Measurements from ENCODE around the gene FAM174C.
"Not testable (repeated sequence)": the region's sequence is repeated elsewhere in the genome, so short reads cannot be mapped to it uniquely, and the experiment has no call there.

Gene FAM174C

GRCh38 chr19:1288833-1289685 lies 13.7 kb downstream of the FAM174C start:
- no peak for DNase-seq

GRCh38 chr19:1289686-1290025 lies 14.3 kb downstream of the FAM174C start:
- DNase-seq: no peak

- no peak for DNase-seq
Measured at GRCh38 chr19:1290196-1290702, 14.9 kb downstream of the FAM174C start.

GRCh38 chr19:1290703-1291651 lies 15.6 kb downstream of the FAM174C start:
- DNase-seq: no peak

- DNase-seq: no peak
Measured at GRCh38 chr19:1291761-1292418, 16.6 kb downstream of the FAM174C start.

- DNase-seq: no peak
Measured at GRCh38 chr19:1292419-1293151, 17.3 kb downstream of the FAM174C start.

GRCh38 chr19:1293782-1294604 lies 18.7 kb downstream of the FAM174C start:
- DNase-seq: no peak

GRCh38 chr19:1294688-1295087 lies 19.4 kb downstream of the FAM174C start:
- DNase-seq: no peak

- DNase-seq: peak; percentile 61
Measured at GRCh38 chr19:1295169-1296012, 20.1 kb downstream of the FAM174C start.

GRCh38 chr19:1296078-1296477 lies 20.7 kb downstream of the FAM174C start:
- DNase-seq: no peak

- DNase-seq: no peak
Measured at GRCh38 chr19:1296575-1297271, 21.4 kb downstream of the FAM174C start.

- DNase-seq: no peak
Measured at GRCh38 chr19:1298235-1298634, 22.9 kb downstream of the FAM174C start.

- no peak for DNase-seq
Measured at GRCh38 chr19:1299801-1300200, 24.5 kb downstream of the FAM174C start.

GRCh38 chr19:1300744-1301490 lies 25.6 kb downstream of the FAM174C start:
- no peak for DNase-seq

- no peak for DNase-seq
Measured at GRCh38 chr19:1302533-1303239, 27.4 kb downstream of the FAM174C start.

- DNase-seq: no peak
Measured at GRCh38 chr19:1304197-1304924, 29.0 kb downstream of the FAM174C start.

- not testable (repeated sequence) for DNase-seq
Measured at GRCh38 chr19:1305354-1305753, 30.0 kb downstream of the FAM174C start.

- DNase-seq: no peak
Measured at GRCh38 chr19:1307320-1307719, 32.0 kb downstream of the FAM174C start.
